ENCODE results near the gene SRSF6. TPM values are rescaled to one million over a fixed set of nuclear protein-coding genes. Genes with fewer than 3 reads are reported as not detected.
"Not testable (repeated sequence)": the region's sequence is repeated elsewhere in the genome, so short reads cannot be mapped to it uniquely, and the experiment has no call there.

SRSF6 gene
- total RNA-seq, 2 experiments from 2014 or later = 166 to 172 TPM

- no peak overlapping the region for H3K4me3 Mint-ChIP-seq
- no peak overlapping the region for H3K27ac Mint-ChIP-seq
- no peaks in the 10 kb centered on the region for H3K9me3 Mint-ChIP-seq
- CTCF ChIA-PET = no interaction called here
- peaks cover 2% of the 10 kb centered on the region for H3K27me3 Mint-ChIP-seq
- POLR2A ChIA-PET = no interaction called here
- no peaks in the 10 kb centered on the region for H3K4me1 Mint-ChIP-seq
- H3K36me3 Mint-ChIP-seq (ENCODE audit: low read depth) = no peaks in the 10 kb centered on the region
- DNase-seq = no peak
Measured at GRCh38 chr20:43433250-43433854, 24.3 kb upstream of the SRSF6 start.

- ChIA-PET POLR2A (no interaction called here), CTCF (no interaction called here)
- Mint-ChIP-seq H3K27ac (no peak overlapping the region), H3K36me3 (ENCODE audit: low read depth) (no peaks in the 10 kb centered on the region), H3K27me3 (peaks cover 2% of the 10 kb centered on the region), H3K9me3 (no peaks in the 10 kb centered on the region), H3K4me1 (peaks cover 8% of the 10 kb centered on the region), H3K4me3 (no peak overlapping the region)
- DNase-seq = no peak
Measured at GRCh38 chr20:43434565-43434964, 23.1 kb upstream of the SRSF6 start.

DNA sequence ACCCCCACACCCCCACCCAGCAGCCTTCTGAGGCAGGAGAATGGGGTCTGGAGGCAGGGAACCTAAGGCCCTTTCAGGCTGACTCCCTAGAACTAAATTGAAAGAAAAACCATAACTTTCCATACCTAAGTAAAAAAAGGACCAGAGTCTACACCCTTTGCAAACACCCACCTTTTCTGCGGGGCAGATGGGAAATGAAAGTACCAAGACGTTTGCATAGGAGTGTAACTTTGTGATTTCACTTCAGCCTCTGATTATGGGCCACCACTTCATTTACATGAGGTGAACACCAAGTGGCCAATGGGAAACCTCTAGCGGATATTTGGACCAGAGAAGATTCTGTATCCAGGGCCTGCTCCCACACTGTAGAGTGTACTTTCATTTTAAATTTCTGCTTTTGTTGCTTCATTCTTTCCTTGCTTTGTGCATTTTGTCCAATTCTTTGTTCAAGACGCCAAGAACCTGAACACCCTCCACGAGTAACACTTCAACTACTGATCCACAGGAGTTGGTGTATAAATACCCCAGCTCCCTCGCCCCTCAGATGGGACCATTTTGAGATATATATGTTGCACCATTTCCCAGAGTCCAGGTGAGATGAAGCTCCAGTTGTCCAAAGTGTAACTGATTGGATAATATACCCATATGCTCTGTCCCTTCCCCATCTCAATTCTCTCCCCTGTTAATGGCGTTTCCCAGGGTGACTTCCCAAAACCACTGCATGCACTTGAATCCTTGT lies 18.9 kb upstream of the SRSF6 start:
- H3K27me3 Mint-ChIP-seq = no peaks in the 10 kb centered on the region
- CTCF ChIA-PET = interaction anchor here (1.1 kb wide), 1 partner anchor 34 kb away, joined by 3 read pairs; no protein-coding TSS in a partner anchor
- peaks cover 8% of the 10 kb centered on the region for H3K4me1 Mint-ChIP-seq
- no peaks in the 10 kb centered on the region for H3K9me3 Mint-ChIP-seq
- H3K4me3 Mint-ChIP-seq = no peak overlapping the region
- no peak for DNase-seq
- H3K36me3 Mint-ChIP-seq (ENCODE audit: low read depth) = no peaks in the 10 kb centered on the region
- POLR2A ChIA-PET = no interaction called here
- H3K27ac Mint-ChIP-seq = no peak overlapping the region

- Mint-ChIP-seq H3K4me3 (no peak overlapping the region), H3K4me1 (peaks cover 8% of the 10 kb centered on the region), H3K9me3 (no peaks in the 10 kb centered on the region), H3K27me3 (no peaks in the 10 kb centered on the region), H3K27ac (no peak overlapping the region), H3K36me3 (ENCODE audit: low read depth) (no peaks in the 10 kb centered on the region)
- DNase-seq = no peak
- POLR2A ChIA-PET = no interaction called here
- CTCF ChIA-PET = no interaction called here
Measured at GRCh38 chr20:43440531-43440930, 17.2 kb upstream of the SRSF6 start.

GRCh38 chr20:43442282-43442880 lies 15.3 kb upstream of the SRSF6 start:
- Mint-ChIP-seq H3K4me3 (no peak overlapping the region), H3K27ac (no peak overlapping the region), H3K27me3 (no peaks in the 10 kb centered on the region), H3K4me1 (peaks cover 8% of the 10 kb centered on the region), H3K9me3 (no peaks in the 10 kb centered on the region), H3K36me3 (ENCODE audit: low read depth) (no peaks in the 10 kb centered on the region)
- no peak for DNase-seq
- ChIA-PET POLR2A (no interaction called here), CTCF (interaction anchor here (0.9 kb wide), 1 partner anchor 14 kb away, joined by 3 read pairs; no protein-coding TSS in a partner anchor)

GRCh38 chr20:43444107-43444506 lies 13.6 kb upstream of the SRSF6 start:
- DNase-seq = no peak
- peaks cover 9% of the 10 kb centered on the region for H3K27me3 Mint-ChIP-seq
- H3K4me3 Mint-ChIP-seq = no peak overlapping the region
- no peaks in the 10 kb centered on the region for H3K9me3 Mint-ChIP-seq
- H3K27ac Mint-ChIP-seq = no peak overlapping the region
- H3K36me3 Mint-ChIP-seq (ENCODE audit: low read depth) = no peaks in the 10 kb centered on the region
- H3K4me1 Mint-ChIP-seq = peaks cover 8% of the 10 kb centered on the region
- ChIA-PET CTCF (interaction anchor here (0.5 kb wide), 1 partner anchor 590 kb away, joined by 3 read pairs; no protein-coding TSS in a partner anchor), POLR2A (no interaction called here)

- Mint-ChIP-seq H3K27ac (no peak overlapping the region), H3K36me3 (ENCODE audit: low read depth) (no peaks in the 10 kb centered on the region), H3K9me3 (no peaks in the 10 kb centered on the region), H3K4me3 (no peak overlapping the region), H3K4me1 (peaks cover 3% of the 10 kb centered on the region), H3K27me3 (peaks cover 16% of the 10 kb centered on the region)
- CTCF ChIA-PET = interaction anchor here (1.4 kb wide), 1 partner anchor 10 kb away, joined by 4 read pairs; no protein-coding TSS in a partner anchor
- no peak for DNase-seq
- POLR2A ChIA-PET = no interaction called here
Measured at GRCh38 chr20:43446361-43446879, 11.3 kb upstream of the SRSF6 start.

GRCh38 chr20:43448431-43448747 lies 9.3 kb upstream of the SRSF6 start:
- H3K9me3 Mint-ChIP-seq; H3K4me3 Mint-ChIP-seq; H3K27ac Mint-ChIP-seq; H3K4me1 Mint-ChIP-seq; DNase-seq; H3K36me3 Mint-ChIP-seq (ENCODE audit: low read depth): not testable (repeated sequence)
- ChIA-PET POLR2A (interaction anchor here (0.5 kb wide), 1 partner anchor 707 kb away, joined by 4 read pairs; no protein-coding TSS in a partner anchor), CTCF (interaction anchor here (1.2 to 1.4 kb wide), 2 partner anchors 9 to 244 kb away, joined by 3 read pairs; no protein-coding TSS in a partner anchor)
- H3K27me3 Mint-ChIP-seq = peaks cover 19% of the 10 kb centered on the region

GRCh38 chr20:43448748-43449535 lies 8.8 kb upstream of the SRSF6 start:
- H3K4me1 Mint-ChIP-seq = peaks cover 3% of the 10 kb centered on the region
- H3K36me3 Mint-ChIP-seq (ENCODE audit: low read depth) = no peaks in the 10 kb centered on the region
- no peaks in the 10 kb centered on the region for H3K9me3 Mint-ChIP-seq
- no peak overlapping the region for H3K27ac Mint-ChIP-seq
- POLR2A ChIA-PET = interaction anchor here (0.5 kb wide), 1 partner anchor 707 kb away, joined by 4 read pairs; no protein-coding TSS in a partner anchor
- H3K4me3 Mint-ChIP-seq = no peak overlapping the region
- H3K27me3 Mint-ChIP-seq = peaks cover 21% of the 10 kb centered on the region
- DNase-seq = peak; percentile 54
- CTCF ChIA-PET = interaction anchor here (0.8 to 1.4 kb wide), 2 partner anchors 8 to 273 kb away, joined by 3 read pairs; no protein-coding TSS in a partner anchor

- Mint-ChIP-seq H3K9me3 (no peaks in the 10 kb centered on the region), H3K27ac (peak overlapping the region; percentile 58), H3K4me1 (peaks cover 3% of the 10 kb centered on the region), H3K36me3 (ENCODE audit: low read depth) (no peaks in the 10 kb centered on the region), H3K27me3 (peaks cover 26% of the 10 kb centered on the region), H3K4me3 (no peak overlapping the region)
- ChIA-PET CTCF (interaction anchor here (0.6 to 0.9 kb wide), 2 partner anchors 10 to 661 kb away, joined by 3 to 4 read pairs; no protein-coding TSS in a partner anchor), POLR2A (no interaction called here)
- no peak for DNase-seq
Measured at GRCh38 chr20:43450841-43451799, 6.6 kb upstream of the SRSF6 start.

DNA sequence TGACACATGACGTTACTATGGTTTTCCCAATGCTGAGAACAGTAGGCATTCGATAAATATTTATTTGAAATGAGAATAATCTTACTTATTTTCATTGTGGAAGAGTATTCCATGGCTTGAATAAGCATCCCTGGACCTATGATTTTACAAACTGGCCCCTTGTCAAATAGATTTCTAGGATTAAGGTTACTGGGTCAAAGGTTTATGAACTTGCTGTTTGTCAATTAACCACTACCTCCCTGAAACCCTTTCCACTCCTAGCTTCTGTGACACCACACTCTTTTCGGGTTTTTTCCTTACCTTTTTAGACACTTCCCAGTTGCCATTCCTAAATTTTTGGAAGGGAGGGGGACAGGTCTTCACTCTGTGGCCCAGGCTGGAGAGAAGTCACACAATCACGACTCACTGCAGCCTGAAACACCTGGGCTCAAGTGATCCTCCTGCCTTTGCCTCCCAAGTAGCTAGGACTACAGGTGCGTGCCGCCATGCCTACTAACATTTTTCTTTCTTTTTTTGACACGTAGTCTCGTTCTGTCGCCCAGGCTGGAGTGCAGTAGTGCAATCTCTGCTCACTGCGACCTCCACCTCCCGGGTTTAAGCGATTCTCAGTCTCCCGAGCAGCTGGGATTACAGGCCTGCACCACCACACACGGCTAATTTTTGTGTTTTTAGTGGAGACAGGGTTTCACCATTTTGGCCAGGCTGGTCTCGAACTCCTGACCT lies 5.1 kb upstream of the SRSF6 start:
- H3K27me3 Mint-ChIP-seq = peaks cover 26% of the 10 kb centered on the region
- no peak for DNase-seq
- no peaks in the 10 kb centered on the region for H3K36me3 Mint-ChIP-seq (ENCODE audit: low read depth)
- peaks cover 9% of the 10 kb centered on the region for H3K4me1 Mint-ChIP-seq
- ChIA-PET POLR2A (no interaction called here), CTCF (no interaction called here)
- H3K9me3 Mint-ChIP-seq = no peaks in the 10 kb centered on the region
- H3K27ac Mint-ChIP-seq = no peak overlapping the region
- H3K4me3 Mint-ChIP-seq = no peak overlapping the region
